ENCODE results near the gene PLEKHB2.
"Not testable (repeated sequence)": the region's sequence is repeated elsewhere in the genome, so short reads cannot be mapped to it uniquely, and the experiment has no call there.

Gene PLEKHB2

DNA sequence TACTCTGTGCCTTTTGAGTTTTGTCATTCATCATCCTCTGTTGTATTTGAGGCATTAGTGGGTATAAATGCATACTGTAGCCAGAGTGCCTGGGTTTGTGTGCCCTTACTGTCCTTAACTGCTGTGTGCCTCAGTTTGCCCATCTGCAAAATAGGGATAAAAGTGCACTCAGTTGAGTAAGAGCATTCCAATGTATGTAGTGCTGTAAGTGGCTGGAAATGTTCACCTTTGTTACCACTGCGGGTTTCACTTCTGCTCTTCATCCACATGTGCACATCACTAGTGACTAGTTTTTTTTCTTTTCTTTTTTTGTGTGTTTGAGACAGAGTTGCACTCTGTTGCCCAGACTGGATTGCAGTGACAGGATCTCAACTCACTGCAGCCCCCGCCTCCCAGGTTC lies 39.9 kb downstream of the PLEKHB2 start:
- no peak for FAIRE-seq

DNA sequence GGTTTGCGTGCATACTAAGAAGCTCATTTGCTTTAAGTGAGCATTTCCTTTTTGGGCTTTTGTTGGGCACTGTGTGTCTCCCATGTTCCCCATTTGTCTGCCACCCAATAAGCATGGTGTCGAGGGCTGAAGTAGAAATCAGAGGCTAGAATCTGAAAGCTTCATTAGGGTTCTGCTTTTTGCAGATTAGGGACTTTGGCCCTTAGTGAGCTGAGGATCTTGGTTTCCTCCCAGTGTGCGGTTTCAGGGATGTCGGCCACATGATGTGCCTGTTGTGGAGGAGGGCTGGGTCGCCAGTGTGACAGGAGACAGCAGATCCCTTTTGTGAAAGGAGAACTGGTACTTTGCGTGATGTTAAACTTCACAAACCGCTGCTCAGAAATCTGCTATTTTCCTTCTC lies 41.1 kb downstream of the PLEKHB2 start:
- no peak for FAIRE-seq

DNA sequence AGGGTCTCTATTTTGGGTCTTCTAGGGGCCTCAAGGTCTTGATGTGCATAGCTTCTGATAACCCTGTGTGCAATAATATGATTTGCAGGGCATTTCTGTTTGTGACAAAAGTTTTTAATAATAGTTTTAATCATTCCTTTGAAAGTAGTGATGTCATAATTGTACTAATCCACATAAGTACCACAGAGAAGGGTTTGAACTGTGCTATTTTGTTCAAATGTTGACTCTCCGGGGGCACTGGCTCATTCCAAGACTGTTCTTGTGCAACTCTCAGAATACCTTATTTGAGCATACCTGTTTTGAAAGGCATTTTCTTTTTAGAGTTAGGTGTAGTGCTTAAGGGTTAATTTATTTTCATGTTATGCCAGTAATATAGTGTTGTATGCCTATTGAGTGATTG lies 41.6 kb downstream of the PLEKHB2 start:
- no peak for FAIRE-seq

DNA sequence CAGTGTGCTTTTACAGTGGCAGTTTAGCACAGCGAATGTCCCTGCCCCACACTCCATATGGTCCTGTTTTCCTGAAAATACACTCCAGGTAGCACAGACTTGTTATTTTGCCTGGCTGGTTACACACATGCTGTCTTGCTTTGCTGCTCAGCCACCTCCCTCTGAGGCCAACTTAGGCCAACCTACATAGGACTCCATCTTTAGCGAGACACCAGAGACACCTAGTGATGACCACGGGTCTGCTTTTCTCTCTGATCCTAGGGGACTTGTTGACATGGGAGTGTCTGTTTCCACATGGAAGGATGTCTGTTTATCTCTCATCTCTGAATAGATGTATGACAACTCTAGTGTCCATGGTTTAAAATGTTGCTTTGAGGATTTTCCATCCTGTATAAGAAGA lies 43.3 kb downstream of the PLEKHB2 start:
- FAIRE-seq: no peak

DNA sequence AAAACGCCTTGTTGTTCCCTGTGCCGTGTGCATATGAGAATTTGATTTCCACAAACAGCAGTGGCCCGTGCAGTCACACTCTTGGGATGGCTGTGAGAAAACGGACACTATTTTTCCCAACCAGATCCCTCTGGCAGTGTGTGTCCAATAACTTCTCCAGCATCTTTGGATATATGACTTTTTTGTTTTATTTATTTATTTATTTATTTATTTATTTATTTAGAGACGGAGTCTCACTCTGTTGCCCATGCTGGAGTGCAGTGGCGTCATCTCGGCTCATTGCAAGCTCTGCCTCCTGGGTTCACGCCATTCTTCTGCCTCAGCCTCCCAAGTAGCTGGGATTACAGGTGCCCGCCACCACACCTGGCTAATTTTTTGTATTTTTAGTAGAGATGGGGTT lies 45.0 kb downstream of the PLEKHB2 start:
- FAIRE-seq: not testable (repeated sequence)

DNA sequence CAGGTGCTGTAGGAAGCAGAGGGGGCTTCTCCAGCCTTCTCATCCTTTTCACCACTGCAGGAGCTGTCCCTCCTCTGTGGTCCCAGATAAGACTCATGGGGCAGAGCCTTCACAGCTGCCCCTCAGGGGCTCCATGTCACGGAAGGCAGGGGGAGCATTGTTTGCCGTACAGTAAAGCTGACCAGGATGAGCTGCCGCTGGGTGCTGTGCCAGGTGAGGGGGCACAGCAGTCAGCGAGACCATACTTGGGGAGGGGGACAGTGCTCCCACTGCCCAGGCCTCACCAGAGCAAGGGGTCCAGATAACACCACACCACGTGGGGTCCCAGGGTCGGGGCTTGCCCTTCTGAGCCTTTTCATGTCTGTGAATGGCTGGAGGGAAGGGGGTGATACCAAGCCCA lies 46.3 kb downstream of the PLEKHB2 start:
- no peak for FAIRE-seq

DNA sequence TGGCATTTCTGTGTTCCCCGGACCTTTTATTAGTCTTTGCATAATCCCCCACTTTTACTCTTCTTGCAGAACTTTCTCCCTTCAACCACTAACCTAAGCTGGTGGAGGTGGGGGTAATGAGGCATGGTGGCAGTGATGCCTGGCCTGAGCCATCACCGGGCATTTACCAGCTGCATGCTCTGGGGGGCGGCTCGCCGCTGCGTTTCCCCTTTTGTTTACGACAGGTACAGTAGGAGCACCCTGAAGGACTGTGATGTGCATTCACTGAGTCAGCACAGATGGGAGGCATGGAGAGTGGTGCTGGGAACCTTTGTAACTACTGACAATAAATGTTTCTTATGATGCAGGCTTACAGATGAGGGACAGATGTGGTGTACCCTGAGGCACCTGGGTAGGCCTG lies 46.9 kb downstream of the PLEKHB2 start:
- FAIRE-seq: no peak

DNA sequence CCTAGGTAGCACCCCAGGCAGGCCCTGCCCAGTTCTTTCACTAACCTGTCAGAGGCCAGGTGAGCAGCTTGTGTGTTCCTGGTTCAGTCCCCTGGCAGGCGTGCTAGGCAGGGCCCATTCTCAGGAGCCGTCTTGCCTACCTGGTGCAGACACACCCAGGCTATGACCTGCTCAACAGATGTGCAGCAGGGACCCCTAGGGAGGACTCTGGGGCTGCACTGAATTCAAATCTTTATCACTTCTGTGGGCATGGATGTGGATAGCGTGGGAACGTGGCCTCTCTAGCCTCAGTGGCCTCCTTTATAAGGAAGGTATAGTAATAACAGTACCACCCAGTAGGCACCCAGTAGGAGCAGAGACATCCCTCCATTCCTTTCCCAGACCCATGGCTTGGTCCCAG lies 48.4 kb downstream of the PLEKHB2 start:
- FAIRE-seq: no peak

DNA sequence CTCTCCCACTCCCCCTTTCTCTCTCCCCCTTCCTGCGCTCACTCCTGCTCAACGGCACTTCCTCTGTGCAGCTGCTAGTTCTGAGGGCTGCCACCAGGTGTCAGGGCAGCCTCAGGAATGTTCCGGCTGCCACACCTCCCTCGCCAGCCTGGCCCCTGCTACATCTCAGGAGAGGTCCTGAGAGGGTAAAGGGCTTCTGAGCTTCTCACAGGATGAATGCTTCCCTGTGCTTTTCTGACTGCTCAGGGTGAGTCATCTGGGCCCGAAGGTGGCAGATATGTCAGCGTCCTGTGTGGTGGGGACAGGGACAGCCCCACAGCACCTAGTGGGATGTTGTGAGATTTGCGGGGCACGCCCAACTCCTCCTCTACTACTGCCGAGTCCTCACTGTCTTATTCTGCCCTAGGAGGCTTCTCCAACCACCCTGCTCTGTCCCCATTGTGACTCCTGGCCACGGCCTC lies 49.0 kb downstream of the PLEKHB2 start:
- peak; percentile 25 for FAIRE-seq

DNA sequence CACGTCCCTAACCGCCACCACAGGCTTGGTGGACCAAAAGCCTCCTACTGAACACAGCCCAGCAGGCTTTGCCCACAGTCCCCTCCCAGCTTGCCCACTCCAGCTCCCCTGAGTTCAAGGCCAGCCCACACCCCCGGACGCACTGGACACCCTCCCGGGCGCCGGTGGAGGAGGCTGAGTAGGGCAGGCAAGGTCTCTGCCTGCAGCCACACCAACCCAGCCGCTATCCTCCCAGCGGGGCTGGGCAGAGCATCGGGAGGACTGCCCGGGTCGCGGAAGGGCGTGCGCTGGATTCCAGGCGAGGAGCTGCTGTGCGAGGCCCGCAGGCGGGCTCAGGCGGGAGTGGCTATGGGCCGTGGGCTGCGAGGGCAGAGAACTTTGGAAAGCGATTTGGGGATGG lies 49.5 kb downstream of the PLEKHB2 start:
- FAIRE-seq: no peak

DNA sequence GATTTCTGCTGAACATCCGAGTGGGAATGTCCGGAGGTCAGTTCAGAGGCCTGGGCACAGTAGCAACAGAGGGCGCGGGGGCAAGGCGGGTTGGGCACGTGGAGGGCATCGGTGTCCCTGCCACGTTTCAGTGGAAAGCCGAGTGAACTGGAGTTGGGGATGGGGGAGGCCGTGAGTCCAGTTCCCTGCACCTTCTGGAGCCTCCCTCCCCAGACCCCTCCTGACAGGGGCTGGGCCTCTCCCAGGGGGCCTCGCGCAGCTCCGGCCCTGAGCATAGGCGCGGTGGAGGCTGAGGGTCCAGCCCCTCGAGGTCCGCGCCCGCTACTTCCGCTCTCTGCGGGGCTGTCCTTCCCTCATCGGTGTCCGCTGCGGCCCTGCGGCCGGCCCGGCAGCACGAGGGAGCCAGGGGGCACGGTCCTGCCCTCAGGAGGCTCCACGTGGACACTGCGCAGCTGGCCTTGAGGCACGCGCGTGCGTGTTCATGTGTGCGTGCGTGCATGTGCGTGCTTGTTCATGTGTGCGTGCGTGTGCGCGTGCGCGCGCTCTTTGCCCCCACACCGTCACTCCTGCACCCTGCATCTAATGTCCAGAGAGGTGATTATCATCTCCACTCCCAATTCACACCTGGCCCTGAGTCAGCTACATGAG lies 50.2 kb downstream of the PLEKHB2 start:
- no peak for FAIRE-seq

DNA sequence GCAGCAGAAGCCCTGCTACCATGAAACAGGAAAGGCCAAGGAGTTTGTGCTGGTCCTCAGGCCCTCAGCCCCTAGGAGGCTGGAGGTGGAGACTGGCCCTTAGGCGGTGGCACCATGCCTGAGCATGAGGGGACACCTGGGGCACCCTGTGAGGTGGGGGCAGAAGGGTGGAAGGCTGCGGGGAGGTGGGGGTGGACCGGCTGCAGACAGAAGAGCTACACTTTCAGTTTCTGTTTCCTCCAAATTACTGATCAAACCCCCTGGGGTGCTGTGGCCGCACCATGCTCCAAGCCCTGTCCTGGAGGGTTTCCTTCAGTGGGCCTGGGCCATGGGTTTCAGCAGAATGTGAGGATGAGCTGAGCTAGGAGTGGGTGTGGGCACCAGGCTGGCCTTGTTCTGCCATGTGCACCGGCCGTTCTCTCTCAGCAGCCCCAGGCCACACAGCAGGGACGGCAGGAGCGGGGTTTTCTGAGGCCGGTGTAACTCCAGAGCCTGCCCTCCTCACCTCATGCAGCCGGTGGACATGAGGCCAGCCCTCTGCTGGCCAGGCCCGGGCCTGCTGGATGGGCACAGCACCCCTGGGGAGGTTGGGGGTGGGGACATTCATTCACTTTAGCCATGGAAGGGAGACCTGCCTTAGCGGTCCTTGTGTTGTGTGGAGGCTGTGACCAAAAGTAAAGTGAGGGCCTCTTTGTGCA lies 51.5 kb downstream of the PLEKHB2 start:
- no peak for FAIRE-seq

DNA sequence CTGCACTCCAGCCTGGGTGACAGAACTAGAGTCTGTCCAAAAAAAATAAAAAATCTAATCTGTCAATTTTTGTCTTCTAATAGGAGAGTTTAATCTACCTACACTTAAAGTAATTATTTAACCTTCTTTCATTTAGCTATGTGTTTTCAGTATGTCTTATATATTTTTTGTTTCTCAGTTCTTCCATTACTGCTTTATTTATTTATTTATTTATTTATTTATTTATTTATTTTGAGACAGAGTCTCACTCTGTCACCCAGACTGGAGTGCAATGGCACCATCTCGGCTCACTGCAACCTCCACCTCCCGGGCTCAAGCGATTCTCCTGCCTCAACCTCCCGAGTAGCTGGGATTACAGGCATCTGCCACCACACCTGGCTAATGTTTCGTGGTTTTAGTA lies 60.4 kb downstream of the PLEKHB2 start:
- FAIRE-seq: not testable (repeated sequence)

DNA sequence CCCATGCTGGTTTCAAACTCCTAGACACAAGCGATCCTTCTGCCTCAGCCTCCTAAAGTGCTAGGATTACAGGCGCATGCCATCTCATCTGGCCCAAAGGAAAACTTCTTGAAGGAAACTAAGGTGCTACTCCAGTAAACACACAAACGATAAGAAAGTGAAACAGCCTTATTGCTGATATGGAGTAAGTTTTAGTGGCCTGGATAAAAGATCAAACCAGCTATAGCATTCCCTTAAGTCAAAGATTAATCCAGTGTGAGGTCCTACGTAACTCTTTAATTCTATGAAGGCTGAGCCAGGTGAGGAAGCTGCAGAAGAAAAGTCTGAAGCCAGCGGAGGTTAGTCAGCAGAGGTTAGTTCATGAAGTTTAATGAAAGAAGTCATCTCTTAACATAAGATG lies 63.4 kb downstream of the PLEKHB2 start:
- FAIRE-seq: no peak

DNA sequence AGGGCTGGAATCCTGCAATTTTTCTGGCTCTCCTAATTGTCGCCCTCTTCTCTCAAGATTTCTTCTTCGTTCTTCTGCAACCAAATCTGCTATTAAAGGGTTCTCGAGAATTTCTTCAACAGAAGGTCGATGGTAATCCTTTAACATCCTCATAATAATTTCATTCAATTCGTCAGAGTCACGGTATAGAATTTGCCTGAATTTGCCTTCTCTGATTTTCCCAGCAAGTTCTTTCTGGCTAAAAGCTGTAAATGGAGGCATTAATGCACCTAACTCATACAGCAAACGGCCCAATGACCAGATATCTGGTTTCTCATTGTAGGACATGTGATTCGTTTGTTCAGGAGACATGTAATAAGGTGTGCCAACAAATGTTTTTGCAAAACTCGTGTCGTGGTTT lies 72.9 kb downstream of the PLEKHB2 start:
- FAIRE-seq: not testable (repeated sequence)

DNA sequence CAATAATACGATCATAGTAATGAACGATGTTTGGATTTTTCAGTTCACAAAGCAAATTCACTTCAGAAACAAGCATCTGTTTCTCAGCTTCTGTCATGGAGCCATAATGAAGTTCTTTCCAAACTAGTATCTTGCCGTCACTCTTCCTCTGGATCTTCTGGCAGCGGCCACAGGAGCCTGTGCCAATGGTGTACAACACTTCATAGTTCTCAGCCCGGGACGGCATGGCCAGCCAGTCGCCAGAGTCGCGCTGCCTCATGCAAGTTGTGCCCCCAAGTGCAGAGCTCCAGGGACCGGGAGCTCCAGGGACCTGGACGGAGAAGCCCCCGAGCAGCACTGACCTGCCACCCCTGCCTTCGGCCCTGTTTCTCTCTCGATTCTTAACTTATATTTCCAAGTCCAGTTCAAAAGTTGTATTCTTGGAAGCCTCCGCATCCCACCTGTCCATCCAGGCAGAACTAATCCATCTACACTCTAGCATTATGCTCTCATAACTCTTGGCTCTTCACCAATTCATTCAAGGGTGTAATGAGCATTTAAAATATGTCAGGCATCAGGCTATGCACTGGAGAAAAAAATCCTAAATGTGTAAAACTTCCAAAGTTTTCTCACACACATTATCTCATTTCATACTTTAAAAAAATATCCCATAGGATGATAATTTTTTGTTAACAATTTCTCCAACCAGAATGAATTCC lies 73.7 kb downstream of the PLEKHB2 start:
- not testable (repeated sequence) for FAIRE-seq

DNA sequence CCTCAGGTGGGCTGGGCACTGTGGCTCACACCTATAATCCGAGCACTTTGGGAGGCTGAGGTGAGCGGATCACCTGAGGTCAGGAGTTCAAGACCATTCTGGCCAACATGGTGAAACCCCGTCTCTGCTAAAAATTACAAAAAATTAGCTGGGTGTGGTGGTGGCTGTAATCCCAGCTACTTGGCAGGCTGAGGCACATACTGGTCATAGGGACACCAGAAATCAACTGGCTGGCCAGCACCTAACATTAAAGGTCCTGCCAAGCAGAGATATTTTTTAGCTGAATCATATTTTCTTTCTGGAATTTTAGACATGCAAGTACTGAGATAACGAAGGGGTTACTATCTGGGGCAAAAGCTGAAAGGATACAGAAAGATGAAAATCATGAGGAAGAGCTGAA lies 76.3 kb downstream of the PLEKHB2 start:
- not testable (repeated sequence) for FAIRE-seq

DNA sequence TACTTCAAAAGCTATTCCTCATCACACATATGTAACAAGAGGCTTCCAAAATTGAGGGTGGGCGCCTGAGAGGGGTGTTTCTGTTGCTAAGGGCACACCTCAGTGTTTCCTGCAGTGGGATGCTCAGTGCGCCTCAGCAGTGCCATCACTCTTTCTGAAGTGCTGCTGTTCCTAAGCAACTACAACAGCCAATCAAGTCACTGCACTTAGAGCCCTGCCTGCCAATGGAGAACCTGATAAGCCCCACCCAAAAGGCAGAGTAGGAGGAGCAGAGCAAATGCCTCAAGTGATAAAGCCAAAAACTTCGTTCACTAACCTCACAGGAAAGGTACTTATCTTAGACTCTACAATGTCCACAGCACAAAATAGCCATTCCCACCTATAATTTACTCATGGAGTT lies 88.3 kb downstream of the PLEKHB2 start:
- FAIRE-seq: not testable (repeated sequence)

DNA sequence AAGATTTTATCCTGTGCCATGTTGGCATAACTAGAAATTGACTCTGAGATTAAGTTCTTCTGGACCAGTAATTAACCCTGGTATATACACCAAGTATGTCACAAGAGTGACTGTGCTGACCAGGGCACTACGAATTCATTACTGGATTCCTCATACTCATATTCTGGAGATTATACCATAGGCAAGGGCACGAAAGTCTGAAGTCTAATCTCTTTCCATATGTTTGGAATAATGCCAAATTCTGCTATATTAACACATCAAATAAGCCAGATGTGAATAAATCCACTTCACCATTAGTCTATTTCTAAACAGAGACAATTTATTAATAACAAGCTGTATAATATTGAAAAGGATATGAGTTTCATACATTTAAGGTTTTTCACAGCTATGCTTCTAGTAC lies 91.0 kb downstream of the PLEKHB2 start:
- FAIRE-seq: not testable (repeated sequence)

All from TTC549 (cell line).